CD14-positive monocyte (primary cell): Measurements from ENCODE around the gene CHAD. TPM values are rescaled to one million over a fixed set of nuclear protein-coding genes. Genes with fewer than 3 reads are reported as not detected.

Experiments used
- DNase-seq, 3 donors: peaks; one replicate each; pipeline ENCODE4 v3.0.0-alpha.2; 2011 to 2022
- H2AFZ ChIP-seq: 2 replicates; pipeline ENCODE4 v1.6.0; 2012; ENCODE audit warnings: mild to moderate bottlenecking, low read depth, low read length, inconsistent platforms; ENCODE audit not compliant: insufficient read depth, poor library complexity, severe bottlenecking
- H3K27ac ChIP-seq, 2 donors: 1 replicate in 1 of 2; 2 replicates in 1 of 2; pipeline ENCODE4 v1.5.1; 2012 to 2013; ENCODE audit warnings: low read length in 2 of 2, control low read depth in 1 of 2, inconsistent platforms in 1 of 2, low read depth in 1 of 2, mild to moderate bottlenecking in 1 of 2
- H3K27me3 ChIP-seq, 2 donors: one replicate each; pipeline versions ENCODE4 v1.6.0 to v1.6.1; 2011 to 2013; ENCODE audit warnings: low read length in 2 of 2; ENCODE audit not compliant: control insufficient read depth in 2 of 2, insufficient read depth in 2 of 2
- H3K36me3 ChIP-seq, 2 donors: replicated peaks in 1 of 2; 1 replicate in 1 of 2; 2 replicates in 1 of 2; pipeline versions ENCODE4 v1.5.1 to v1.6.1; 2012 to 2013; ENCODE audit warnings: low read length in 2 of 2, control low read depth in 1 of 2, inconsistent platforms in 1 of 2, mild to moderate bottlenecking in 1 of 2; ENCODE audit not compliant: insufficient read depth in 2 of 2, control insufficient read depth in 1 of 2
- H3K4me1 ChIP-seq, 2 donors: 1 replicate in 1 of 2; 2 replicates in 1 of 2; pipeline versions ENCODE4 v1.5.1 to v1.6.1; 2012 to 2013; ENCODE audit warnings: low read length in 2 of 2, control low read depth in 1 of 2, inconsistent platforms in 1 of 2, mild to moderate bottlenecking in 1 of 2, moderate library complexity in 1 of 2; ENCODE audit not compliant: insufficient read depth in 2 of 2, control insufficient read depth in 1 of 2
- H3K4me2 ChIP-seq: replicated peaks from 2 replicates; pipeline ENCODE3; 2012; ENCODE audit warnings: low read length, moderate library complexity, mild to moderate bottlenecking; ENCODE audit not compliant: poor library complexity, severe bottlenecking; ENCODE audit errors: extremely low read depth
- H3K4me3 ChIP-seq, 3 experiments: fragments of 200-600 bp in 1 of 3; sonication (generic) in 1 of 3; replicated peaks in 1 of 3; 1 replicate in 2 of 3; 2 replicates in 1 of 3; pipeline ENCODE4 v1.5.1; 2011 to 2013; ENCODE audit warnings: low read length in 3 of 3, mild to moderate bottlenecking in 3 of 3, control low read depth in 2 of 3, low read depth in 2 of 3, inconsistent platforms in 1 of 3, moderate library complexity in 1 of 3
- H3K79me2 ChIP-seq: 2 replicates; pipeline ENCODE4 v1.6.0; 2012; ENCODE audit warnings: mild to moderate bottlenecking, control low read depth, inconsistent platforms, low read length, moderate library complexity; ENCODE audit not compliant: insufficient read depth
- H3K9ac ChIP-seq: 2 replicates; pipeline ENCODE4 v1.6.0; 2017; ENCODE audit warnings: low read length, mild to moderate bottlenecking; ENCODE audit not compliant: insufficient read depth, poor library complexity, severe bottlenecking
- H3K9me3 ChIP-seq, 2 donors: replicated peaks in 1 of 2; 1 replicate in 1 of 2; 2 replicates in 1 of 2; pipeline versions ENCODE4 v1.5.1 to v1.6.1; 2012 to 2013; ENCODE audit warnings: low read length in 2 of 2, control low read depth in 1 of 2; ENCODE audit not compliant: control insufficient read depth in 1 of 2, insufficient read depth in 1 of 2
- H4K20me1 ChIP-seq: 2 replicates; pipeline ENCODE4 v1.6.0; 2012; ENCODE audit warnings: mild to moderate bottlenecking, low read length, control low read depth, moderate library complexity; ENCODE audit not compliant: insufficient read depth
- H3K27ac Mint-ChIP-seq, 7 donors: one replicate each; pipeline ENCODE4 v1.8.0; 2020; ENCODE audit warnings: mild to moderate bottlenecking in 7 of 7, mixed read lengths in 7 of 7, moderate library complexity in 6 of 7, inconsistent platforms in 2 of 7
- H3K27me3 Mint-ChIP-seq, 3 donors: one replicate each; pipeline ENCODE4 v1.8.0; 2021 to 2022; ENCODE audit warnings: low read depth in 3 of 3, mild to moderate bottlenecking in 3 of 3, mixed read lengths in 3 of 3, moderate library complexity in 3 of 3, inconsistent platforms in 1 of 3
- H3K36me3 Mint-ChIP-seq, 2 donors: one replicate each; pipeline ENCODE4 v1.8.0; 2020; ENCODE audit warnings: mixed read lengths in 2 of 2, inconsistent platforms in 1 of 2, mild to moderate bottlenecking in 1 of 2
- H3K4me1 Mint-ChIP-seq: one replicate; pipeline ENCODE4 v1.8.0; 2020; ENCODE audit warnings: mild to moderate bottlenecking, mixed read lengths
- H3K4me3 Mint-ChIP-seq, 2 donors: one replicate each; pipeline ENCODE4 v1.8.0; 2020; ENCODE audit warnings: mild to moderate bottlenecking in 2 of 2, mixed read lengths in 2 of 2, moderate library complexity in 1 of 2
- H3K9me3 Mint-ChIP-seq, 7 donors: one replicate each; pipeline ENCODE4 v1.8.0; 2020 to 2022; ENCODE audit warnings: mixed read lengths in 7 of 7, mild to moderate bottlenecking in 6 of 7, moderate library complexity in 6 of 7, inconsistent platforms in 2 of 7
- CTCF ChIP-seq: fragments of 200-600 bp; IDR thresholded peaks from one replicate; pipeline ENCODE4 v1.8.0; 2022; ENCODE audit warnings: antibody characterized with exemption, mild to moderate bottlenecking
- WGBS: methylation state at CpG from one replicate; pipeline ENCODE4 v1.1.5; 2013; ENCODE audit warnings: missing lambda C conversion rate; ENCODE audit not compliant: insufficient coverage; 5-methylcytosine and 5-hydroxymethylcytosine counted together
- intact Hi-C, 2 donors: fragments of 100-400 bp; cut with micrococcal nuclease; formaldehyde crosslinking; loops; one replicate each; pipeline versions ENCODE4 v1.15.0 to v1.15.1; 2023
- polyA plus RNA-seq, 3 donors: library from polyadenylated mRNA; depleted of rRNA in 1 of 3; unstranded in 2 of 3; stranded (reverse) in 1 of 3; fragments of 300-500 nt in 2 of 3; fragments of >200 nt in 1 of 3; fragmentation: Illumina TruSeq in 2 of 3; gene quantifications; 1 replicate in 2 of 3; 2 replicates in 1 of 3; pipeline ENCODE4 v1.2.3, GENCODE V29; 2012 to 2021

Gene CHAD
- polyA plus RNA-seq, 3 donors = not detected

- Mint-ChIP-seq H3K4me3 (no peak overlapping the region), H3K4me1 (peaks cover 14% of the 10 kb centered on the region), H3K9me3 (no peaks in the 10 kb centered on the region), H3K36me3 (peaks cover 0 to 9% of the 10 kb centered on the region in 2 donors), H3K27me3 (peaks cover 0 to 5% (median 2%) of the 10 kb centered on the region in 3 donors), H3K27ac (no peak overlapping the region)
- WGBS = no CpG with 5 or more reads among the region's 4 CpGs
- Histone ChIP-seq H3K4me1 (peaks cover 7 to 8% of the 10 kb centered on the region in 2 donors), H3K9me3 (no peaks in the 10 kb centered on the region), H4K20me1 (no peaks in the 10 kb centered on the region), H3K27me3 (no peaks in the 10 kb centered on the region), H3K9ac (no peak overlapping the region), H3K36me3 (no peaks in the 10 kb centered on the region), H3K4me3 (no peak overlapping the region), H3K27ac (no peak overlapping the region), H3K79me2 (no peaks in the 10 kb centered on the region), H2AFZ (no peak overlapping the region), H3K4me2 (no peak overlapping the region)
- TF ChIP-seq CTCF = no peak
- intact Hi-C loops = no loop called here
- no peak for DNase-seq
Observed at GRCh38 chr17:50457621-50458020, 11.1 kb downstream of the CHAD start.

- peaks cover 20 to 23% of the 10 kb centered on the region in 2 donors for H3K4me1 ChIP-seq
- no peaks in the 10 kb centered on the region for H3K36me3 ChIP-seq
- no peak for TF ChIP-seq CTCF
- no peak overlapping the region for H3K27ac ChIP-seq
- H3K27me3 Mint-ChIP-seq = peaks cover 0 to 3% (median 0%) of the 10 kb centered on the region in 3 donors
- no peaks in the 10 kb centered on the region for H4K20me1 ChIP-seq
- no peak overlapping the region for H2AFZ ChIP-seq
- H3K27ac Mint-ChIP-seq = no peak overlapping the region
- H3K79me2 ChIP-seq = no peaks in the 10 kb centered on the region
- no peak for DNase-seq
- H3K4me3 ChIP-seq = no peak overlapping the region
- no peak overlapping the region for H3K4me3 Mint-ChIP-seq
- no peaks in the 10 kb centered on the region for H3K27me3 ChIP-seq
- H3K4me1 Mint-ChIP-seq = peaks cover 27% of the 10 kb centered on the region
- H3K4me2 ChIP-seq = no peak overlapping the region
- H3K9ac ChIP-seq = no peak overlapping the region
- no peaks in the 10 kb centered on the region for H3K9me3 ChIP-seq
- 82% methylated on average over 3 of the region's 3 CpGs for WGBS
- H3K36me3 Mint-ChIP-seq = peaks cover 0 to 9% of the 10 kb centered on the region in 2 donors
- H3K9me3 Mint-ChIP-seq = peaks cover 0 to 2% (median 0%) of the 10 kb centered on the region in 7 donors
- intact Hi-C loops = no loop called here
Observed at GRCh38 chr17:50453901-50454300, 14.8 kb downstream of the CHAD start.
